GM13977 (cell line): Measurements from ENCODE around the gene PLEKHM2.

Experiments used
- DNase-seq: peaks from one replicate; pipeline ENCODE4 v3.0.0; 2012; ENCODE audit warnings: low spot score
- in situ Hi-C: fragments of 300-500 bp; cut with MboI; formaldehyde crosslinking; loops from one replicate; pipeline ENCODE4 v1.12.0; 2022; ENCODE audit warnings: low sequenced_read_pairs, low pct_unique_long_range_greater_than_20kb, mixed read lengths, inconsistent platforms; ENCODE audit not compliant: unreplicated experiment
- TF ChIP-seq, protein P1 (sequence below): IDR thresholded peaks from 2 replicates; pipeline ENCODE4 v1.5.1; 2012; ENCODE audit warnings: mild to moderate bottlenecking, control low read depth; ENCODE audit not compliant: insufficient read depth; ENCODE audit errors: extremely low read depth, missing control alignments

The PLEKHM2 gene

DNA sequence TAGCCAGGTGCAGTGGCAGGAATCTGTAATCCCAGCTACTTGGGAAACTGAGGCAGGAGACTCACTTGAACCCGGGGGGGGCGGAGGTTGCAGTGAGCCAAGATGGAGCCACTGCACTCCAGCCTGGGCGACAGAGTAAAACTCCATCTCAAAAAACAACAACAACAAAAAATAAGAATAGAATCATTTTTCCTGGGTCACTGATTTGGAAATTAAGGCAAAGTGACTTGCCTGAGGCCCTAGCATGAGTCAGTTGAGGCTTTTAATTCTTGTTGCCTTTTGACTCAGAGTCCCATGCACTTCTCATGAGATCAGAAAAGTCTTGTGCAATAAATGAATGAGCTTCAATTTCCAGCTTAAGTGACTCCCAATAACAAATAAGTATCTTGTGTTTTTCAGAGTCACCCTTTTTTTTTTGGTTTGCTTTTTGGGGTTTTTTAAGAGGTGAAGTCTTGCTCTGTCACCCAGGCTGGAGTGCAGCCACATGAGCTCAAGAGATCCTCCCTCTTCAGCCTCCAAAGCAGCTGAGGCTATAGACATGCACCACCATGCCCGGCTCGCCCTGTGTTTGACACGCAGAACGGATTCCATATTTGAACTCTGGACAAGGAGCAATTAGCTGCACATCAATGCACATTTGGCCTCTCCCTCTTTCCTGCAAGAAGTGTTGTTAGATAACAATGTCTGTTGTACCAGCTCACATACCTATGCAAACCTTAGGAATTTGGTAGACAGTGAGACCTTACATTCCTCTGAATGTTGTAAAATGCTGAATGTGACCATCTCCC, 3.4 kb upstream of the PLEKHM2 start:
- in situ Hi-C loops, result no loop called here
- TF ChIP-seq, protein P1, sequence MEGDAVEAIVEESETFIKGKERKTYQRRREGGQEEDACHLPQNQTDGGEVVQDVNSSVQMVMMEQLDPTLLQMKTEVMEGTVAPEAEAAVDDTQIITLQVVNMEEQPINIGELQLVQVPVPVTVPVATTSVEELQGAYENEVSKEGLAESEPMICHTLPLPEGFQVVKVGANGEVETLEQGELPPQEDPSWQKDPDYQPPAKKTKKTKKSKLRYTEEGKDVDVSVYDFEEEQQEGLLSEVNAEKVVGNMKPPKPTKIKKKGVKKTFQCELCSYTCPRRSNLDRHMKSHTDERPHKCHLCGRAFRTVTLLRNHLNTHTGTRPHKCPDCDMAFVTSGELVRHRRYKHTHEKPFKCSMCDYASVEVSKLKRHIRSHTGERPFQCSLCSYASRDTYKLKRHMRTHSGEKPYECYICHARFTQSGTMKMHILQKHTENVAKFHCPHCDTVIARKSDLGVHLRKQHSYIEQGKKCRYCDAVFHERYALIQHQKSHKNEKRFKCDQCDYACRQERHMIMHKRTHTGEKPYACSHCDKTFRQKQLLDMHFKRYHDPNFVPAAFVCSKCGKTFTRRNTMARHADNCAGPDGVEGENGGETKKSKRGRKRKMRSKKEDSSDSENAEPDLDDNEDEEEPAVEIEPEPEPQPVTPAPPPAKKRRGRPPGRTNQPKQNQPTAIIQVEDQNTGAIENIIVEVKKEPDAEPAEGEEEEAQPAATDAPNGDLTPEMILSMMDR, result no peak
- DNase-seq, result peak; percentile 45

DNA sequence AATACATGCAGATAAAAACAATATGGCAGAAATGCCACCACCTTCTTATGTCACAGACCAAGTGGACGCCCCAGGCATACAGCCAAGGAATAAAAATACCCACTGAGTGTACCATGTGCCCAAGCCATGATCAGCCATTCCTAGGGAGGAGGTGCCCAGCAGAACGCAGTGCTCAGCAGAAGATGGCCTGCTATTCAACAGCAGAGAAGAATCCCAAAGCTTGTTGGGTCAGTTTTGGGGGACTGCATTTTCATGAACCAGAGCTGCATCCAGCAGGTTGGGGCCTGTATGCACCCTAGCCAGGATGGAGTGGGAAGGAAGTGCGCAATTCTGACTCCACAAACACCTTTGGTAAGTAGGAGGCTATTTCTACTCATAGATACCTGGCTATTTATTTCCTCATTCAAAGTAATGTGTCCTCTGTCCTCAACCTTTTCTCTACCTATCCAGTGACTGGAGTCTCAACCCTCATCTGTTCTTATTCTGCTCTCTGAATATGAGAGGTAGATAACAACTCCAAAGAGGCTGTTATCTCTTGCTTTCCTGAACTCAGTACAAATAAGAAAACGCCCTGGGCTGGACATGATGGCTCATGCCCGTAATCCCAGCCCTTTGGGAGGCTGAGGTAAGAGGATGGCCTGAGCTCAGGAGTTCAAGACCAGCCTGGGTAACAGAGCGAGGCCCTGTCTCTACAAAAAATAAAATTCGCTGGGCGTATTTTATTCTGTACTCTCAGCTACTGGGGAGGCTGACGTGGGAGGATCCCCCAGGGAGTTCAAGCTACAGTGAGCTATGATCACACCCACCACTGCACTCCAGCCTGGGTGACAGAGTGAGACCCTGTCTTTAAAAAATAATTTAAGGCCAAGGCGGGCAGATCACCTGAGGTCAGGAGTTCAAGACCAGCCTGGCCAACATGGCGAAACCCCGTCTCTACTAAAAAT, 2.5 kb upstream of the PLEKHM2 start:
- in situ Hi-C loops, result no loop called here
- no peak for DNase-seq
- TF ChIP-seq, protein P1, result no peak

DNA sequence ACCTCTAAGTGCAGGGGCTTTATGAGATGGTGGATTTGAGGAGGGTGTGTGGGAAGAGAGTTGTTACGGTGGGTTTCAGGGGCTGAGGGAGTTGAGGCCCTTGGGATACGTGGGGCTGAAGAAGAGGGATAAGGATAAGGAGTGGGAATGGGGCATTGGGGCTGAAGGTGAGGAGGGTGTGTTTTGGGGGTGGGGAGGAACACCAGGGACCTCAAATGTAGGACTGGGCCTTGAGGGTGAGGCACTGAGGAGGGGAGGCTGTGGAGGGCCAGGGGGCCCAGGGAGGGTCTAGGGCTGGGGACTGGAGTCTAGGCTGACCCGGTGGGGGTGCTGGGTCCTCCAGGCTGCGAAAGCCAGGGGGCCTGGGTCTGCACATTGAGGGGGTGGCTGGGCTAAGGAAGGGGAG, 1.2 kb upstream of the PLEKHM2 start:
- TF ChIP-seq, protein P1, result no peak
- no peak for DNase-seq
- in situ Hi-C loops, result no loop called here

DNA sequence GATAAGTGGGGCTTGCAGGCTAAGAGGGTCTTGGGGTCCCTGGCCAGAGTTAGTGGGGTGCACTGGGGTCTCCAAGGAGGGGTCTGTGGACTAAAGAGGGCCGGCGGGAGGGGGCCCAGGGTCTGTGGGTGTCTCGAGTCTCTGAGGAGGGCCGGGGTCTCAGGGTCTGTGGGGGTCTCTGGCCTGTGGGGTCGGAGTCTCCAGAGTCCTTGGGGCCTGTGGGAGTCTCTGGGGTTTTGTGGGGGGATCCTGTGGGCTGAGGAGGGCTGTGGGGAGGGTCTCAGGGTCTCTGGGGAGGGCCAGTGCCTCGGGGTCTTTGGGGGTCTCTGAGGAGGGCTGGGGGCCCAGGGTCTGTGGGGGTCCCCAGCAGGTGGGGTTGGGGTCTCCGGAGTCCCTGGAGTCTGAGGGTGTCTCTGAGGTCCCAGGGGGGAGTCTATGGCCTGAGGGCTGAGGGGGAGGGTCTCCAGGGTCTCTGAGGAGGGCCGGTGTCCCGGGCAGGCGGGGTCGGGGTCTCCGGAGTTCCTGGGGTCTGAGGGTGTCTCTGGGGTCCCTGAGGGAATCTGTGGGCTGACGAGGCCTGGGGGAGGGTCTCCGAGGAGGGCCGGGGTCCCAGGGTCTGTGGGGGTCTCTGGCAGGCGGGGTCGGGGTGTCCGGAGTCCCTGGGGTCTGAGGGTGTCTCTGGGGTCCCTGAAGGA, 628 bp upstream of the PLEKHM2 start:
- TF ChIP-seq, protein P1, result no peak
- DNase-seq, result no peak
- in situ Hi-C loops, result no loop called here

DNA sequence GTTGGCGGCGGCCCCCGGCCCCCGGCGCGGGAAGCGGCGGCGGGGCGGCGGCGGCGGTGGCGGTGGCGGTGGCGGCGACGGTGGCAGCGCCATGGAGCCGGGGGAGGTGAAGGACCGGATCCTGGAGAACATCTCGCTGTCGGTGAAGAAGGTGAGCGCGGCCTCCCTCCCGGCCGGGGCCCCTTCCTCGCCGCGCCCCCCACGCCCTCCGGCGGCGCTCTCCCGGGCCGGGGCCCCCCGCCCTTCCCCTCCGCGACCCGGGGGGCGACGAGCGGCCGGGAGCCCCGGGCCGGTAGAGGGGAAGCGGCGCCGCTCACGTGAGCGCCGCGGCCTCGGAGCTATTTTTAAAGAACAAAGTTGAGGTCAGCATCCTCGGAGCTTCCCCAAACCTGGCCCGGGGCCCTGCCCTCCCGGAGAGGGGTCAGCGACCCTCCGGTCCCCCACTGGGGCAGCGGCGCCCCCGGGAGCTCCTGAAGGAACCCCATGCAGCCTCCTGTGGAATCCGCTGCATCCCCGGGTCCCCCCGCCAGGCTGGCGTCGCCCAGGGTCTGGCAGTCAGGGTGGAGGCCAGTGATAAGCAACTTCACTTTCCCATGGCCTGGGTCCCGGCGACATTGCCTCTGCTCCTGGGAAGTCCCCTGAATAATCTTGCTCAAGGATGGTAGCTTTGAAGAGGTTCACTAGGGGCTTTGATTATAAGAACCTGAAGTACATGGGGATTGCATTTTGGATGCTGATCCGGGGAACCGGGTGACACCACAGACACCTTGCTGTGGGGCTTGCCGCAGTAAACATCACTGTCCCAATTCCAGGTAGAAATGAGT, 560 bp downstream of the PLEKHM2 start:
- DNase-seq, result peak; percentile 57
- in situ Hi-C loops, result no loop called here
- TF ChIP-seq, protein P1, result no peak
